A549 (cell line): ENCODE data around the gene GNG5. TPM values are rescaled to one million over a fixed set of nuclear protein-coding genes. Genes with fewer than 3 reads are reported as not detected.

Experiments used
- ATAC-seq, 2 experiments: fragments of 200-7000 bp in 1 of 2; fragments of >200 bp in 1 of 2; cut with Nextera tagmentation in 1 of 2; cut with Tn5 transposase in 1 of 2; 3 replicates each; pipeline versions ENCODE4 v1.8.0 to v1.9.1; 2018 to 2020; ENCODE audit warnings: mild to moderate bottlenecking in 1 of 2, moderate library complexity in 1 of 2
- CTCF ChIA-PET: fragments of 300-600 bp; sonication (Branson Sonifier 250); formaldehyde crosslinking; extraction: SDS; loops from one replicate; lab custom pipeline; 2021; ENCODE audit warnings: antibody characterized with exemption, inconsistent platforms; lab: Yijun Ruan, JAX
- POLR2A ChIA-PET: fragments of 350-600 bp; formaldehyde crosslinking; extraction: SDS; loops from one replicate; lab custom pipeline; 2021; ENCODE audit warnings: antibody characterized with exemption, inconsistent platforms; lab: Yijun Ruan, JAX
- DNase-seq, 2 experiments: peaks; one replicate each; pipeline versions ENCODE4 v3.0.0 to v3.0.0-alpha.2; 2011 to 2016; ENCODE audit warnings: low read depth in 1 of 2, low spot score in 1 of 2
- FAIRE-seq: peaks from 2 replicates; lab custom pipeline; 2011; peaks lifted over from hg19 to GRCh38; lab: Jason Lieb, UNC
- H3K27ac ChIP-seq, 2 experiments: fragments of >200 bp; sonication (Bioruptor Twin); formaldehyde crosslinking; 3 replicates each; pipeline ENCODE4 v1.5.1; 2016 to 2017
- H3K4me1 ChIP-seq: fragments of >200 bp; sonication (Bioruptor Twin); formaldehyde crosslinking; 3 replicates; pipeline ENCODE4 v1.6.1; 2016
- H3K4me2 ChIP-seq: fragments of >200 bp; sonication (Bioruptor Twin); formaldehyde crosslinking; 3 replicates; pipeline ENCODE4 v1.6.1; 2016
- H3K4me3 ChIP-seq: fragments of >200 bp; sonication (Bioruptor Twin); formaldehyde crosslinking; 3 replicates; pipeline ENCODE4 v1.5.1; 2016
- H3K9me3 ChIP-seq: fragments of >200 bp; sonication (Bioruptor Twin); formaldehyde crosslinking; 3 replicates; pipeline ENCODE4 v1.6.1; 2016
- CHD2 ChIP-seq: fragments of 150-350 bp; IDR thresholded peaks from 2 replicates; pipeline ENCODE4 v1.6.1; 2014; ENCODE audit warnings: low read length; ENCODE audit not compliant: partially characterized antibody
- ELK1 ChIP-seq: fragments of 150-350 bp; IDR thresholded peaks from 2 replicates; pipeline ENCODE4 v1.6.1; 2014; ENCODE audit warnings: low read depth, mild to moderate bottlenecking, low read length
- ESRRA ChIP-seq: fragments of 150-350 bp; IDR thresholded peaks from 2 replicates; pipeline ENCODE4 v1.6.1; 2014; ENCODE audit warnings: mild to moderate bottlenecking, low read length, borderline replicate concordance
- FOSL2 ChIP-seq, 2 experiments: fragments of 450-650 bp in 1 of 2; fragments of >200 bp in 1 of 2; sonication (Bioruptor Twin) in 1 of 2; formaldehyde crosslinking; IDR thresholded peaks; 2 replicates each; pipeline versions ENCODE4 v1.5.0 to v1.6.1; 2016 to 2020; ENCODE audit warnings: mild to moderate bottlenecking in 1 of 2, moderate library complexity in 1 of 2
- GATA3 ChIP-seq: IDR thresholded peaks from 2 replicates; pipeline ENCODE4 v1.6.1; 2012; ENCODE audit warnings: borderline replicate concordance
- JUN ChIP-seq, 2 experiments: fragments of >200 bp; sonication (Bioruptor Twin); formaldehyde crosslinking; IDR thresholded peaks; 2 replicates in 1 of 2; 3 replicates in 1 of 2; pipeline ENCODE4 v1.6.1; 2016 to 2017
- NPAS2 ChIP-seq: fragments of 250-450 bp; sonication (Bioruptor Pico); IDR thresholded peaks from 2 replicates; pipeline ENCODE4 v1.8.0; 2022; ENCODE audit warnings: mild to moderate bottlenecking, moderate library complexity, borderline replicate concordance
- NR3C1 ChIP-seq: fragments of >200 bp; sonication (Bioruptor Twin); formaldehyde crosslinking; IDR thresholded peaks from 3 replicates; pipeline ENCODE4 v1.6.1; 2017
- POLR2A ChIP-seq: IDR thresholded peaks from 2 replicates; pipeline ENCODE4 v1.6.1; 2012; ENCODE audit warnings: mild to moderate bottlenecking, low read length
- POLR2AphosphoS2 ChIP-seq: conservative IDR thresholded peaks from 2 replicates; pipeline ENCODE4 v1.6.1; 2012; ENCODE audit warnings: low read length, improper control_type of control experiment, inconsistent platforms
- RAD21 ChIP-seq, 2 experiments: fragments of >200 bp in 1 of 2; sonication (Bioruptor Twin) in 1 of 2; formaldehyde crosslinking in 1 of 2; IDR thresholded peaks in 1 of 2; conservative IDR thresholded peaks in 1 of 2; 2 replicates in 1 of 2; 3 replicates in 1 of 2; pipeline ENCODE4 v1.6.1; 2012 to 2018; ENCODE audit warnings: inconsistent platforms in 1 of 2
- RCOR1 ChIP-seq: fragments of 150-350 bp; IDR thresholded peaks from 2 replicates; pipeline ENCODE4 v1.6.1; 2014; ENCODE audit warnings: antibody characterized with exemption, low read length, low read depth
- RNF2 ChIP-seq: fragments of 200-600 bp; sonication (generic); IDR thresholded peaks from 2 replicates; pipeline ENCODE4 v1.6.1; 2016; ENCODE audit warnings: low read depth, mild to moderate bottlenecking, antibody characterized with exemption, moderate library complexity, borderline replicate concordance
- SREBF2 ChIP-seq: fragments of 450-650 bp; IDR thresholded peaks from 2 replicates; pipeline ENCODE4 v1.6.1; 2014; ENCODE audit warnings: mild to moderate bottlenecking, moderate library complexity
- TP53 ChIP-seq: fragments of 250-450 bp; sonication (Bioruptor Pico); IDR thresholded peaks from 2 replicates; pipeline ENCODE4 v1.5.0; 2021; ENCODE audit warnings: mild to moderate bottlenecking, moderate library complexity
- ZC3H11A ChIP-seq: fragments of 450-650 bp; IDR thresholded peaks from 2 replicates; pipeline ENCODE4 v1.6.1; 2014; ENCODE audit warnings: antibody characterized with exemption, mild to moderate bottlenecking
- ZFP36 ChIP-seq: fragments of 450-650 bp; IDR thresholded peaks from 2 replicates; pipeline ENCODE4 v1.6.1; 2014; ENCODE audit warnings: borderline replicate concordance; ENCODE audit not compliant: partially characterized antibody
- ZNF302 ChIP-seq: fragments of 250-450 bp; sonication (Bioruptor Pico); IDR thresholded peaks from 2 replicates; pipeline ENCODE4 v1.9.0; 2021; ENCODE audit warnings: inconsistent platforms, mild to moderate bottlenecking, moderate library complexity
- WGBS: methylation state at CpG from one replicate; pipeline ENCODE4 v1.1.6; 2017; ENCODE audit errors: missing lambda C conversion rate; 5-methylcytosine and 5-hydroxymethylcytosine counted together
- polyA plus RNA-seq, 4 experiments: library from polyadenylated mRNA; depleted of rRNA in 3 of 4; stranded (reverse); fragments of >200 nt; fragmentation: RNase III in 1 of 4; extraction: RNeasy Plus Mini Kit Qiagen cat#74134 plus additional on column Dnase treatment in 1 of 4; gene quantifications; 2 replicates in 3 of 4; 3 replicates in 1 of 4; pipeline ENCODE4 v1.2.3, GENCODE V29; 2011 to 2017
- TF ChIP-seq, protein P1 (sequence below): fragments of >200 bp; sonication (Bioruptor Twin); formaldehyde crosslinking; IDR thresholded peaks from 2 replicates; pipeline ENCODE4 v1.6.1; 2016
- TF ChIP-seq, protein P2 (sequence below): fragments of >200 bp; sonication (Bioruptor Twin); formaldehyde crosslinking; IDR thresholded peaks from 3 replicates; pipeline ENCODE4 v1.5.1; 2016
- TF ChIP-seq, protein P3 (sequence below): IDR thresholded peaks from 2 replicates; pipeline ENCODE4 v1.6.1; 2012

The GNG5 gene
- polyA plus RNA-seq, 2 of the 4 experiments (the other 2 are of a cell fraction) = 59.3 to 135 TPM

DNA sequence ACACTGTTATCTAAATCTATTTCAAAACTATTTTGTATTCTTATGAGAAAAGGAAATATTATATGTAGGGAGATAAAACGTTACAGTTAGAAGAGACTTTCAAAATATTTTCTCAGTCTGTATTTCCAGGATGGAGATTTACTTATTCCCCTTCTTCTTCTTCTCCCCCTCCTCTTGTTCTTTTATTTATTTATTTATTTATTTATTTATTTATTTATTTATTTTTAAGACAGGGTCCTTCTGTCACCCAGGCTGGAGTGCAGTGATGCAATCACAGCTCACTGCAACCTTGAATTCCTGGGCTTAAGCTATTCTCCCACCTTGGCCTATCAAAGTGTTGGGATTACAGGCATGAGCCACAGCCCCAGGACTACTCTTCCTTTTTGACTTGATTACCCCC lies 30.2 kb downstream of the GNG5 start:
- POLR2A ChIA-PET = no interaction called here
- FAIRE-seq = no peak

GRCh38 chr1:84467298-84467697 lies 39.1 kb downstream of the GNG5 start:
- H3K4me1 ChIP-seq = no peaks in the 10 kb centered on the region
- ATAC-seq (no peak), DNase-seq (no peak), FAIRE-seq (no peak)
- TF ChIP-seq RAD21 (conservative IDR thresholded peaks at IDR 0.05 in 1 of 2, IDR thresholded peaks at IDR 0.05 in 1 of 2) (no peak), ZNF302 (no peak), GATA3 (no peak), NPAS2 (CRISPR knock-in tag) (no peak), JUN (IDR thresholded peaks at IDR 0.05) (no peak), SREBF2 (no peak), ZFP36 (no peak), ESRRA (no peak), CHD2 (no peak), POLR2AphosphoS2 (no peak), TP53 (CRISPR knock-in tag) (no peak), RCOR1 (no peak), RNF2 (no peak)
- TF ChIP-seq, protein P1, sequence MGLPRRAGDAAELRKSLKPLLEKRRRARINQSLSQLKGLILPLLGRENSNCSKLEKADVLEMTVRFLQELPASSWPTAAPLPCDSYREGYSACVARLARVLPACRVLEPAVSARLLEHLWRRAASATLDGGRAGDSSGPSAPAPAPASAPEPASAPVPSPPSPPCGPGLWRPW = no peak
- TF ChIP-seq, protein P2, sequence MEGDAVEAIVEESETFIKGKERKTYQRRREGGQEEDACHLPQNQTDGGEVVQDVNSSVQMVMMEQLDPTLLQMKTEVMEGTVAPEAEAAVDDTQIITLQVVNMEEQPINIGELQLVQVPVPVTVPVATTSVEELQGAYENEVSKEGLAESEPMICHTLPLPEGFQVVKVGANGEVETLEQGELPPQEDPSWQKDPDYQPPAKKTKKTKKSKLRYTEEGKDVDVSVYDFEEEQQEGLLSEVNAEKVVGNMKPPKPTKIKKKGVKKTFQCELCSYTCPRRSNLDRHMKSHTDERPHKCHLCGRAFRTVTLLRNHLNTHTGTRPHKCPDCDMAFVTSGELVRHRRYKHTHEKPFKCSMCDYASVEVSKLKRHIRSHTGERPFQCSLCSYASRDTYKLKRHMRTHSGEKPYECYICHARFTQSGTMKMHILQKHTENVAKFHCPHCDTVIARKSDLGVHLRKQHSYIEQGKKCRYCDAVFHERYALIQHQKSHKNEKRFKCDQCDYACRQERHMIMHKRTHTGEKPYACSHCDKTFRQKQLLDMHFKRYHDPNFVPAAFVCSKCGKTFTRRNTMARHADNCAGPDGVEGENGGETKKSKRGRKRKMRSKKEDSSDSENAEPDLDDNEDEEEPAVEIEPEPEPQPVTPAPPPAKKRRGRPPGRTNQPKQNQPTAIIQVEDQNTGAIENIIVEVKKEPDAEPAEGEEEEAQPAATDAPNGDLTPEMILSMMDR = no peak
- H3K27ac ChIP-seq = no peak overlapping the region
- no peak overlapping the region for H3K4me3 ChIP-seq
- no peak overlapping the region for H3K4me2 ChIP-seq
- POLR2A ChIA-PET = interaction anchor here (0.9 kb wide), 1 partner anchor 11 kb away, joined by 3 read pairs; no protein-coding TSS in a partner anchor
- CTCF ChIA-PET = no interaction called here
- no peaks in the 10 kb centered on the region for H3K9me3 ChIP-seq

More for the DNA sequence above, 30.2 kb downstream of the GNG5 start:
- Histone ChIP-seq H3K4me1 (peaks cover 12% of the 10 kb centered on the region), H3K9me3 (peaks cover 11% of the 10 kb centered on the region), H3K4me2 (no peak overlapping the region), H3K27ac (no peak overlapping the region), H3K4me3 (no peak overlapping the region)
- ATAC-seq (no peak), DNase-seq (no peak)
- 21% methylated on average over 1 of the region's 1 CpG for WGBS
- TF ChIP-seq, protein P3, sequence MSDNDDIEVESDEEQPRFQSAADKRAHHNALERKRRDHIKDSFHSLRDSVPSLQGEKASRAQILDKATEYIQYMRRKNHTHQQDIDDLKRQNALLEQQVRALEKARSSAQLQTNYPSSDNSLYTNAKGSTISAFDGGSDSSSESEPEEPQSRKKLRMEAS = no peak
- TF ChIP-seq POLR2AphosphoS2 (no peak), GATA3 (no peak), RAD21 (conservative IDR thresholded peaks at IDR 0.05 in 1 of 2, IDR thresholded peaks at IDR 0.05 in 1 of 2) (no peak), ZC3H11A (peak; percentile 76), NPAS2 (CRISPR knock-in tag) (no peak), NR3C1 (no peak)
- CTCF ChIA-PET = no interaction called here

DNA sequence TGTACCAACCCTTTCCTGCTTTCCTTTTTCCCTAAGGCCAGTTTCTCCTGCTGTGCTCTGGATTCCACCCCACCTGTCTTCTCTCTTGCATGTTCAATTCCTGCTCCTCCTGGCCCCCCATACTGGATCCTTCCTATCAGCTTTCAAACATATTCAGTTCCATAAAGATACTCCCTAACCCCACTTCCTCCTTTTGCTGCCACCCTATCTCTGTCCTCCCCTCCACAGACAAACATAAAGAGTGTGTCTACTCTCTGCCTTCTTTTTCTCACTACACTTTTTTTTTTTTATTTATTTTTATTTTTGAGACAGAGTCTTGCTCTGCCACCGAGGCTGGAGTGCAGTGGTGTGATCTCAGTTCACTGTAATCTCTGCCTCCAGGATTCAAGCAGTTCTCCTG lies 44.3 kb downstream of the GNG5 start:
- Histone ChIP-seq H3K4me3 (no peak overlapping the region), H3K4me2 (no peak overlapping the region), H3K4me1 (no peaks in the 10 kb centered on the region), H3K27ac (no peak overlapping the region), H3K9me3 (no peaks in the 10 kb centered on the region)
- ATAC-seq = no peak
- WGBS = 0% methylated on average over 1 of the region's 1 CpG
- TF ChIP-seq NPAS2 (CRISPR knock-in tag) = no peak
- no peak for TF ChIP-seq POLR2A
- TF ChIP-seq RCOR1 = no peak
- TF ChIP-seq CHD2 = no peak
- TF ChIP-seq ZFP36 = no peak
- no peak for TF ChIP-seq FOSL2 (IDR thresholded peaks at IDR 0.05)
- no peak for TF ChIP-seq FOSL2 (CRISPR knock-in tag; IDR thresholded peaks at IDR 0.05)
- no peak for TF ChIP-seq ELK1
- TF ChIP-seq, protein P3 = no peak
- ChIA-PET CTCF (no interaction called here), POLR2A (no interaction called here)
- no peak for DNase-seq
- FAIRE-seq = no peak
